OCI-LY1 (cell line): ENCODE results near the gene MAN1B1.

ENCODE experiments used
- CTCF ChIP-seq: fragments of 200-600 bp; sonication (generic), shearing (Covaris generic); IDR thresholded peaks from 2 replicates; pipeline ENCODE4 v1.5.1; 2017; ENCODE audit warnings: mild to moderate bottlenecking, antibody characterized with exemption, low read length, moderate library complexity, mixed read lengths
- EZH2 ChIP-seq: fragments of 200-600 bp; sonication (generic), shearing (Covaris generic); IDR thresholded peaks from 2 replicates; pipeline ENCODE4 v1.8.0; 2017; ENCODE audit warnings: borderline replicate concordance, mixed run types, mild to moderate bottlenecking, antibody characterized with exemption, low read length, moderate library complexity, mixed read lengths

- TF ChIP-seq CTCF (no peak), EZH2 (no peak)
Measured at GRCh38 chr9:137083394-137084004, 3.3 kb upstream of the MAN1B1 start.
